GM15510 (cell line): ENCODE measurements around the gene SMU1.

Source experiments
- POLR2A ChIP-seq: IDR thresholded peaks from 3 replicates; pipeline ENCODE4 v1.6.1; 2011; ENCODE audit warnings: borderline replicate concordance; ENCODE audit not compliant: insufficient read length; ENCODE audit errors: extremely low read depth

SMU1 gene

GRCh38 chr9:33041432-33042188 is 34.9 kb downstream of the SMU1 start:
- TF ChIP-seq POLR2A: no peak

- TF ChIP-seq POLR2A: no peak
These were observed 35.6 kb downstream of the SMU1 start for GRCh38 chr9:33040792-33041431.

- TF ChIP-seq POLR2A: no peak
These were observed 43.6 kb downstream of the SMU1 start for GRCh38 chr9:33032865-33033264.

GRCh38 chr9:33032292-33032691 is 44.2 kb downstream of the SMU1 start:
- no peak for TF ChIP-seq POLR2A

- TF ChIP-seq POLR2A: no peak
These were observed 46.2 kb downstream of the SMU1 start for GRCh38 chr9:33030285-33030684.

- no peak for TF ChIP-seq POLR2A
These were observed 47.2 kb downstream of the SMU1 start for GRCh38 chr9:33029231-33029786.

GRCh38 chr9:33025572-33026342 is 50.7 kb downstream of the SMU1 start:
- no peak for TF ChIP-seq POLR2A

- TF ChIP-seq POLR2A: peak; percentile 99
These were observed 51.4 kb downstream of the SMU1 start, which contains the start of gene DNAJA1 for GRCh38 chr9:33024966-33025571. DNAJA1 (plus strand) TSS chr9:33025273; CDS start chr9:33026485, 1,212 bp downstream.

GRCh38 chr9:33024126-33024965 is 52.1 kb downstream of the SMU1 start:
- TF ChIP-seq POLR2A: no peak

GRCh38 chr9:33023661-33024060 is 52.8 kb downstream of the SMU1 start:
- TF ChIP-seq POLR2A: no peak

GRCh38 chr9:33022755-33023154 is 53.7 kb downstream of the SMU1 start:
- no peak for TF ChIP-seq POLR2A

- no peak for TF ChIP-seq POLR2A
These were observed 54.2 kb downstream of the SMU1 start for GRCh38 chr9:33022303-33022702.

GRCh38 chr9:33019797-33020196 is 56.7 kb downstream of the SMU1 start:
- no peak for TF ChIP-seq POLR2A
